Fibroblast of skin of left biceps (primary cell): ENCODE data around the gene KIAA0319L.
A peak's percentile ranks its signal among the peaks of the same experiment; 100 is the strongest.
"Not testable (repeated sequence)": the region's sequence is repeated elsewhere in the genome, so short reads cannot be mapped to it uniquely, and the experiment has no call there.

Source experiments
- DNase-seq, 2 experiments: peaks; one replicate each; pipeline ENCODE4 v3.0.0-alpha.2; 2013; ENCODE audit warnings: low read depth in 2 of 2

KIAA0319L gene

GRCh38 chr1:35557118-35557610 lies at the start of gene KIAA0319L:
KIAA0319L (minus strand) TSS chr1:35557403; CDS start chr1:35554491, 2,912 bp downstream.
- DNase-seq, result no peak

- peak in 1 of 2 experiments; percentile 11 for DNase-seq
Measured at GRCh38 chr1:35605867-35606182, 48.6 kb upstream of the KIAA0319L start.

GRCh38 chr1:35605071-35605866 lies 48.1 kb upstream of the KIAA0319L start:
- no peak for DNase-seq

- DNase-seq, result no peak
Measured at GRCh38 chr1:35603941-35604340, 46.7 kb upstream of the KIAA0319L start.

- DNase-seq, result no peak
Measured at GRCh38 chr1:35603468-35603867, 46.3 kb upstream of the KIAA0319L start.

- no peak for DNase-seq
Measured at GRCh38 chr1:35600593-35600992, 43.4 kb upstream of the KIAA0319L start.

GRCh38 chr1:35599411-35599810 lies 42.2 kb upstream of the KIAA0319L start:
- no peak for DNase-seq

GRCh38 chr1:35598895-35599294 lies 41.7 kb upstream of the KIAA0319L start:
- no peak for DNase-seq

GRCh38 chr1:35597870-35598269 lies 40.7 kb upstream of the KIAA0319L start:
- no peak for DNase-seq

- DNase-seq, result no peak
Measured at GRCh38 chr1:35595684-35596083, 38.5 kb upstream of the KIAA0319L start.

- DNase-seq, result no peak
Measured at GRCh38 chr1:35594005-35594760, 37.0 kb upstream of the KIAA0319L start.

GRCh38 chr1:35592991-35593769 lies 36.0 kb upstream of the KIAA0319L start:
- DNase-seq, result no peak

- no peak for DNase-seq
Measured at GRCh38 chr1:35591211-35591610, 34.0 kb upstream of the KIAA0319L start.

GRCh38 chr1:35590476-35591040 lies 33.4 kb upstream of the KIAA0319L start:
- no peak for DNase-seq

- no peak for DNase-seq
Measured at GRCh38 chr1:35589516-35590427, 32.6 kb upstream of the KIAA0319L start.

- no peak for DNase-seq
Measured at GRCh38 chr1:35588197-35588910, 31.2 kb upstream of the KIAA0319L start.

GRCh38 chr1:35587736-35588135 lies 30.5 kb upstream of the KIAA0319L start:
- no peak for DNase-seq

- DNase-seq, result no peak
Measured at GRCh38 chr1:35586808-35587207, 29.6 kb upstream of the KIAA0319L start.

- DNase-seq, result not testable (repeated sequence)
Measured at GRCh38 chr1:35585805-35586204, 28.6 kb upstream of the KIAA0319L start.

GRCh38 chr1:35585281-35585680 lies 28.1 kb upstream of the KIAA0319L start:
- no peak for DNase-seq
